Measurements from ENCODE around the gene ECSCR.

DNA sequence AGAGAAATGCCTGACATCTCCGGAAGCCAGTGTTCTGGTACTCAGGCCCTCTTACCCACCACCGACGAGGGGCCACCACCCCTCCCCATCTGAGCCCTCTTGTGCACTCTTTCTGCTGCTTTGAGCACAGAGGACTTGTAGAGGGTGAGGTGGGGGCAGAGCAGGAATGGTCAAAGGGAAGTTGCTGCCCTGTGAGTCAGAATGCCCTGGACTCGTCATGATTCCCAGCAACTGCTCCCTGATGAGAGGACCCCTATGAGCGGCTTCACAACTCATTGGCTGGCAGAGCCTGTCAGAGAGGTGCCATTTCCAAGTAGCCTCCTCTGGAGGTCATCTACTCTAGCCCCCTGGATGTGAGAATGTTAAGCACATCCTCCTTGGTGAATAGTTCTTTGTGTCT lies 845 bp downstream of the ECSCR start:
- TF ChIP-seq, protein P1, sequence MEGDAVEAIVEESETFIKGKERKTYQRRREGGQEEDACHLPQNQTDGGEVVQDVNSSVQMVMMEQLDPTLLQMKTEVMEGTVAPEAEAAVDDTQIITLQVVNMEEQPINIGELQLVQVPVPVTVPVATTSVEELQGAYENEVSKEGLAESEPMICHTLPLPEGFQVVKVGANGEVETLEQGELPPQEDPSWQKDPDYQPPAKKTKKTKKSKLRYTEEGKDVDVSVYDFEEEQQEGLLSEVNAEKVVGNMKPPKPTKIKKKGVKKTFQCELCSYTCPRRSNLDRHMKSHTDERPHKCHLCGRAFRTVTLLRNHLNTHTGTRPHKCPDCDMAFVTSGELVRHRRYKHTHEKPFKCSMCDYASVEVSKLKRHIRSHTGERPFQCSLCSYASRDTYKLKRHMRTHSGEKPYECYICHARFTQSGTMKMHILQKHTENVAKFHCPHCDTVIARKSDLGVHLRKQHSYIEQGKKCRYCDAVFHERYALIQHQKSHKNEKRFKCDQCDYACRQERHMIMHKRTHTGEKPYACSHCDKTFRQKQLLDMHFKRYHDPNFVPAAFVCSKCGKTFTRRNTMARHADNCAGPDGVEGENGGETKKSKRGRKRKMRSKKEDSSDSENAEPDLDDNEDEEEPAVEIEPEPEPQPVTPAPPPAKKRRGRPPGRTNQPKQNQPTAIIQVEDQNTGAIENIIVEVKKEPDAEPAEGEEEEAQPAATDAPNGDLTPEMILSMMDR (IDR thresholded peaks at IDR 0.05): no peak
- TF ChIP-seq POLR2A (IDR thresholded peaks at IDR 0.05) (no peak), POLR2AphosphoS5 (IDR thresholded peaks at IDR 0.05; ENCODE audit: insufficient read depth in 1 of 2, low read depth in 1 of 2) (no peak)

All from vagina (tissue), 2 donors.